Keratinocyte (primary cell): ENCODE measurements around the gene DMD. TPM values are rescaled to one million over a fixed set of nuclear protein-coding genes. Genes with fewer than 3 reads are reported as not detected.

Source experiments
- DNase-seq: peaks from one replicate; pipeline ENCODE4 v3.0.0-alpha.2; 2011; ENCODE audit warnings: low read depth, missing footprints, low spot score
- FAIRE-seq: peaks from 2 replicates; lab custom pipeline; 2011; peaks lifted over from hg19 to GRCh38; lab: Jason Lieb, UNC
- H2AFZ ChIP-seq: 2 replicates; pipeline ENCODE4 v1.6.0; 2012; ENCODE audit warnings: low read length, control low read depth, inconsistent platforms; ENCODE audit not compliant: control insufficient read depth
- H3K27ac ChIP-seq: 2 replicates; pipeline ENCODE4 v1.5.1; 2011; ENCODE audit warnings: low read length; ENCODE audit not compliant: control insufficient read depth, insufficient read depth
- H3K27me3 ChIP-seq: 3 replicates; pipeline ENCODE4 v1.6.0; 2011; ENCODE audit warnings: low read length; ENCODE audit not compliant: control insufficient read depth, insufficient read depth; ENCODE audit errors: extremely low read depth
- H3K36me3 ChIP-seq, 2 experiments: 2 replicates in 1 of 2; 3 replicates in 1 of 2; pipeline ENCODE4 v1.5.1; 2011; ENCODE audit warnings: low read length in 2 of 2, mild to moderate bottlenecking in 1 of 2; ENCODE audit not compliant: control insufficient read depth in 2 of 2, insufficient read depth in 2 of 2; ENCODE audit errors: extremely low read depth in 1 of 2
- H3K4me1 ChIP-seq: 3 replicates; pipeline ENCODE4 v1.5.1; 2011; ENCODE audit warnings: low read length; ENCODE audit not compliant: control insufficient read depth, insufficient read depth; ENCODE audit errors: extremely low read depth
- H3K4me2 ChIP-seq: 3 replicates; pipeline ENCODE4 v1.6.0; 2011; ENCODE audit warnings: low read depth, low read length; ENCODE audit not compliant: control insufficient read depth, insufficient read depth; ENCODE audit errors: extremely low read depth
- H3K4me3 ChIP-seq, 3 experiments: fragments of 200-600 bp in 1 of 3; sonication (generic) in 1 of 3; 2 replicates in 2 of 3; 3 replicates in 1 of 3; pipeline ENCODE4 v1.5.1; 2011 to 2016; ENCODE audit warnings: low read length in 3 of 3, mild to moderate bottlenecking in 3 of 3, control low read depth in 2 of 3, inconsistent platforms in 1 of 3, low read depth in 1 of 3, mixed read lengths in 1 of 3, mixed run types in 1 of 3, moderate library complexity in 1 of 3; ENCODE audit not compliant: control insufficient read depth in 2 of 3, insufficient read depth in 2 of 3; ENCODE audit errors: extremely low read depth in 1 of 3
- H3K79me2 ChIP-seq: 2 replicates; pipeline ENCODE4 v1.6.0; 2012; ENCODE audit warnings: low read length; ENCODE audit not compliant: control insufficient read depth, insufficient read depth
- H3K9ac ChIP-seq: 3 replicates; pipeline ENCODE4 v1.6.0; 2011; ENCODE audit warnings: low read length; ENCODE audit not compliant: control insufficient read depth, insufficient read depth; ENCODE audit errors: extremely low read depth
- H3K9me1 ChIP-seq: 3 replicates; pipeline ENCODE4 v1.6.0; 2011; ENCODE audit warnings: low read length; ENCODE audit not compliant: control insufficient read depth, insufficient read depth; ENCODE audit errors: extremely low read depth
- H3K9me3 ChIP-seq: 2 replicates; pipeline ENCODE4 v1.5.1; 2012; ENCODE audit warnings: low read depth, low read length; ENCODE audit not compliant: control insufficient read depth
- H4K20me1 ChIP-seq: 3 replicates; pipeline ENCODE4 v1.6.0; 2011; ENCODE audit warnings: low read length; ENCODE audit not compliant: control insufficient read depth, insufficient read depth; ENCODE audit errors: extremely low read depth
- CTCF ChIP-seq, 3 experiments: IDR thresholded peaks in 1 of 3; conservative IDR thresholded peaks in 1 of 3; optimal IDR thresholded peaks in 1 of 3; 2 replicates in 2 of 3; 3 replicates in 1 of 3; pipeline versions ENCODE3 to v1.5.1; 2011; ENCODE audit warnings: low read length in 3 of 3, mild to moderate bottlenecking in 3 of 3, moderate library complexity in 2 of 3, control low read depth in 1 of 3, inconsistent platforms in 1 of 3; ENCODE audit not compliant: insufficient read depth in 2 of 3; ENCODE audit errors: extremely low read depth in 1 of 3
- EZH2 ChIP-seq: IDR thresholded peaks from one replicate; pipeline ENCODE4 v1.6.1; 2012; ENCODE audit warnings: inconsistent platforms, mild to moderate bottlenecking, low read length, moderate library complexity
- dilution Hi-C: fragments of 300-500 bp; cut with MboI; formaldehyde crosslinking; loops from one replicate; pipeline ENCODE4 v1.7.0; 2020; ENCODE audit warnings: low sequenced_read_pairs; ENCODE audit not compliant: extremely low pct_ligation_motif_present
- polyA plus RNA-seq, 5 experiments: library from polyadenylated mRNA; depleted of rRNA in 3 of 5; stranded (reverse) in 3 of 5; stranded (forward) in 1 of 5; unstranded in 1 of 5; fragments of >200 nt; gene quantifications; 1 replicate in 1 of 5; 2 replicates in 3 of 5; 3 replicates in 1 of 5; pipeline versions ENCODE4 v1.2.1 to v1.2.3, GENCODE V29; 2011 to 2012; ENCODE audit warnings: missing spikeins in 2 of 5, low read depth in 1 of 5, low replicate concordance in 1 of 5

DMD gene
- polyA plus RNA-seq, 1 donor (not counting 4 experiments of a cell fraction or from before 2014, with no cell fraction given) = 8.9 TPM

GRCh38 chrX:31314921-31315320 lies 1896.4 kb downstream of the DMD start:
- dilution Hi-C loops = no loop called here
- no peak overlapping the region for H3K4me3 ChIP-seq
- no peaks in the 10 kb centered on the region for H3K27me3 ChIP-seq
- H3K4me1 ChIP-seq = no peaks in the 10 kb centered on the region
- FAIRE-seq (no peak), DNase-seq (no peak)
- no peak for TF ChIP-seq CTCF (optimal IDR thresholded peaks at IDR 0.05 in 1 of 3, IDR thresholded peaks at IDR 0.05 in 1 of 3, conservative IDR thresholded peaks at IDR 0.05 in 1 of 3; ENCODE audit: extremely low read depth in 1 of 3, insufficient read depth in 2 of 3, low read length in 3 of 3)
- TF ChIP-seq EZH2 = no peak
- H3K9me1 ChIP-seq = no peaks in the 10 kb centered on the region
- H2AFZ ChIP-seq = no peak overlapping the region
- H3K9me3 ChIP-seq = no peaks in the 10 kb centered on the region
- H4K20me1 ChIP-seq = no peaks in the 10 kb centered on the region
- H3K9ac ChIP-seq = no peak overlapping the region
- no peak overlapping the region for H3K4me2 ChIP-seq
- H3K36me3 ChIP-seq = no peaks in the 10 kb centered on the region
- no peaks in the 10 kb centered on the region for H3K79me2 ChIP-seq
- H3K27ac ChIP-seq = no peak overlapping the region

- Histone ChIP-seq H3K9me3 (no peaks in the 10 kb centered on the region), H3K27me3 (no peaks in the 10 kb centered on the region), H4K20me1 (no peaks in the 10 kb centered on the region), H3K4me1 (no peaks in the 10 kb centered on the region), H3K9me1 (no peaks in the 10 kb centered on the region), H3K4me2 (no peak overlapping the region), H3K4me3 (no peak overlapping the region), H2AFZ (no peak overlapping the region), H3K79me2 (no peaks in the 10 kb centered on the region), H3K9ac (no peak overlapping the region), H3K27ac (no peak overlapping the region), H3K36me3 (no peaks in the 10 kb centered on the region)
- dilution Hi-C loops = no loop called here
- FAIRE-seq (no peak), DNase-seq (no peak)
- TF ChIP-seq EZH2 (no peak), CTCF (optimal IDR thresholded peaks at IDR 0.05 in 1 of 3, IDR thresholded peaks at IDR 0.05 in 1 of 3, conservative IDR thresholded peaks at IDR 0.05 in 1 of 3; ENCODE audit: extremely low read depth in 1 of 3, insufficient read depth in 2 of 3, low read length in 3 of 3) (no peak)
These were observed 1903.4 kb downstream of the DMD start for GRCh38 chrX:31307952-31308351.
